SU-DHL-6 (cell line): ENCODE data around the gene FASTKD3.

Experiments used
- H2AFZ ChIP-seq: fragments of 200-600 bp; sonication (generic); 2 replicates; pipeline ENCODE4 v1.6.1; 2014; ENCODE audit warnings: low read depth, mild to moderate bottlenecking, moderate library complexity, mixed read lengths, antibody characterized with exemption, low read length; ENCODE audit not compliant: severe bottlenecking
- H3F3A ChIP-seq: fragments of 200-600 bp; shearing (Covaris generic); 2 replicates; pipeline ENCODE4 v1.6.0; 2016; ENCODE audit warnings: antibody characterized with exemption, mild to moderate bottlenecking; ENCODE audit not compliant: insufficient read depth
- H3K27ac ChIP-seq: fragments of 200-600 bp; sonication (generic); 2 replicates; pipeline ENCODE4 v1.5.1; 2016; ENCODE audit warnings: low read depth, mild to moderate bottlenecking, low read length, moderate library complexity, mixed read lengths
- H3K27me3 ChIP-seq: fragments of 200-600 bp; sonication (generic), shearing (Covaris generic); 2 replicates; pipeline ENCODE4 v1.6.0; 2014; ENCODE audit warnings: mild to moderate bottlenecking, low read length
- H3K36me3 ChIP-seq: fragments of 200-600 bp; sonication (generic); 2 replicates; pipeline ENCODE4 v1.6.1; 2014; ENCODE audit warnings: mild to moderate bottlenecking, low read length, mixed read lengths
- H3K4me2 ChIP-seq: fragments of 300-600, 200-600 bp; shearing (Covaris generic), sonication (generic); 2 replicates; pipeline ENCODE4 v1.6.0; 2014; ENCODE audit warnings: low read length, low read depth, mild to moderate bottlenecking; ENCODE audit not compliant: poor library complexity, severe bottlenecking
- H3K4me3 ChIP-seq: fragments of 200-600 bp; sonication (generic); 2 replicates; pipeline ENCODE4 v1.5.1; 2014; ENCODE audit warnings: antibody characterized with exemption, low read length, mild to moderate bottlenecking, mixed read lengths; ENCODE audit not compliant: insufficient read depth, poor library complexity, severe bottlenecking
- H3K79me2 ChIP-seq: fragments of 200-600 bp; sonication (generic); 2 replicates; pipeline ENCODE4 v1.6.1; 2014; ENCODE audit warnings: mild to moderate bottlenecking, low read length, moderate library complexity; ENCODE audit not compliant: insufficient read depth
- H3K9ac ChIP-seq: fragments of 200-600 bp; sonication (generic); 2 replicates; pipeline ENCODE4 v1.7.0; 2014; ENCODE audit warnings: mild to moderate bottlenecking, low read length
- H3K9me2 ChIP-seq: fragments of 200-600 bp; sonication (generic); replicated peaks from 2 replicates; pipeline ENCODE4 v1.6.1; 2014; ENCODE audit warnings: low read length; ENCODE audit not compliant: insufficient read depth
- H3K9me3 ChIP-seq: fragments of 200-600 bp; sonication (generic); 2 replicates; pipeline ENCODE4 v1.6.1; 2014; ENCODE audit warnings: low read length, mixed read lengths; ENCODE audit not compliant: insufficient read depth
- H4K20me1 ChIP-seq: fragments of 200-600 bp; sonication (generic); 2 replicates; pipeline ENCODE4 v1.6.1; 2014; ENCODE audit warnings: low read depth, mild to moderate bottlenecking, antibody characterized with exemption, low read length, moderate library complexity, mixed read lengths
- CTCF ChIP-seq: fragments of 200-600 bp; sonication (generic); IDR thresholded peaks from one replicate; pipeline ENCODE4 v1.5.1; 2017; ENCODE audit warnings: antibody characterized with exemption, mild to moderate bottlenecking, low read length, moderate library complexity; ENCODE audit not compliant: insufficient read depth, poor library complexity, severe bottlenecking
- EZH2phosphoT487 ChIP-seq: fragments of 200-600 bp; sonication (generic), shearing (Covaris generic); conservative IDR thresholded peaks from 2 replicates; pipeline ENCODE4 v1.6.1; 2018; ENCODE audit warnings: mild to moderate bottlenecking, antibody characterized with exemption, low read length, moderate library complexity, mixed read lengths

The FASTKD3 gene

GRCh38 chr5:7907612-7908011 lies 38.8 kb upstream of the FASTKD3 start:
- no peak overlapping the region for H3K27ac ChIP-seq
- no peaks in the 10 kb centered on the region for H4K20me1 ChIP-seq
- H3K4me2 ChIP-seq, result no peak overlapping the region
- H3K9me3 ChIP-seq, result no peaks in the 10 kb centered on the region
- H3K79me2 ChIP-seq, result no peaks in the 10 kb centered on the region
- H3K9ac ChIP-seq, result no peak overlapping the region
- no peak overlapping the region for H3K4me3 ChIP-seq
- no peaks in the 10 kb centered on the region for H3K27me3 ChIP-seq
- TF ChIP-seq CTCF, result no peak
- TF ChIP-seq EZH2phosphoT487, result no peak
- no peaks in the 10 kb centered on the region; the same call in 1 of the 2 replicates for H3F3A ChIP-seq
- no peak overlapping the region for H2AFZ ChIP-seq
- H3K36me3 ChIP-seq, result peaks cover 47% of the 10 kb centered on the region
- no peaks in the 10 kb centered on the region for H3K9me2 ChIP-seq

DNA sequence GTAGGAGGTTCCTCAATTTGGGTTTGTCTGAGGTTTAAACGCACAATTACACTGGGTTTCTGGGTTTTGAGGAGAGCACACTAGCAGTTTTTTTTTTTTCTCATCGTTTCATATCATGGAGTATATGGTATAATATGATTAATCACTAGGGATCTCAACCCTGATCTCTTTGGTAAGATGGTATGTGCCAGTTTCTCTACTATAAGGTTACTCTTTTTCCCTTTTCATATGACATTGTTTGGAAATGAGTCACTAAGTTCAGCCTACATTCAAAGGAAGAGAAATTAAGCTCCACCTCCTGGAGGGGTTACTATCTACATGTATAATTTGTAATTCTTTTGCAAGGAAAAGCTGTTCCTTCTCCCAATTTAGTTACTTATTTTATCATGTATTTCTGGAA lies 35.3 kb upstream of the FASTKD3 start:
- Histone ChIP-seq H3K27me3 (no peaks in the 10 kb centered on the region), H3F3A (no peaks in the 10 kb centered on the region; the same call in 1 of the 2 replicates), H3K9ac (no peak overlapping the region), H3K4me2 (no peak overlapping the region), H3K79me2 (no peaks in the 10 kb centered on the region), H4K20me1 (no peaks in the 10 kb centered on the region), H3K36me3 (peaks cover 68% of the 10 kb centered on the region), H3K27ac (no peak overlapping the region), H3K4me3 (no peak overlapping the region), H3K9me2 (no peaks in the 10 kb centered on the region), H3K9me3 (no peaks in the 10 kb centered on the region), H2AFZ (no peak overlapping the region)
- TF ChIP-seq EZH2phosphoT487, result no peak
- no peak for TF ChIP-seq CTCF

DNA sequence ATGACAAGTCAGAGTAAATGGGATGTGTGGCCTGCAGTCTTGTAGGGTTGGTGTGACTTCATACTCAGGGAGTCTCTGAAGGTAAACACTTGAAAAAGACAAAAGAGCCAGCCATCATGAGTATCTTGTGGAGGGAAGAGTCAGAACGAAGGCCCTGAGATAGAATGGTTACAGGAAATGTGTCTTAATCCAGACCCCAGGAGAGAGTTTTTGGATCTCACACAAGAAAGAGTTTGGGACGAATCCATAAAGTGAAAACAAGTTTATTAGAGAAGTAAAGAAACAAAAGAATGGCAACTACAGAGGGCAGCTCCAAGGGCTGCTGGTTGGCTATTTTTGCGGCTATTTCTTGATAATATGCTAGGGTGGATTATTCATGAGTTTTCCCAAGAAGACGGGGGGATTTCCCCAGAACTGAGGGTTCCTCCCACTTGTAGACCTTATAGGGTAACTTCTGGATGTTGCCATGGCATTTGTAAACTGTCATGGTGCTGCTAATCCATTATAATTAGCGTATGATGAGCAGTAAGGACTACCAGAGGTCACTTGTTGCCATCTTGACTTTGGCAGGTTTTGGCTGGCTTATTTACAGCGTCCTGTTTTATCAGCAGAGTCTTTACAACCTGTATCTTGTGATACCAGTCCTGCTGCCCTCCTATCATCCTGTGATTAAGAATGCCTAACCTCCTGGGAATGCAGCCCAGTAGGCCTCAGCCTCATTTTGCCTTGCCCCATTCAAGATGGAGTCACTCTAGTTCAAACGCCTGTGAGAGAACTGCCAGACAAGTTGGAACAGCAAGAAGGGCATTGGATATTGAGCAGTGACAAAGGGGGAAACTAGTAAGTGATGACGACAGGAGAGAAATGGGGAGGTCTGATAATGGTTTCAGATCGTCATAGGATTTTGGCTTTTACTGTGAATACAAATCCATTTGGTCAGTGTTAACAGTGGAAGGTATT lies 34.1 kb upstream of the FASTKD3 start:
- Histone ChIP-seq H3K27me3 (no peaks in the 10 kb centered on the region), H3K9me3 (no peaks in the 10 kb centered on the region), H3K27ac (no peak overlapping the region), H4K20me1 (no peaks in the 10 kb centered on the region), H3K4me3 (no peak overlapping the region), H3K4me2 (no peak overlapping the region), H3K9ac (no peak overlapping the region), H3K9me2 (no peaks in the 10 kb centered on the region), H2AFZ (no peak overlapping the region), H3K79me2 (no peaks in the 10 kb centered on the region), H3F3A (no peaks in the 10 kb centered on the region; the same call in 1 of the 2 replicates), H3K36me3 (peaks cover 63% of the 10 kb centered on the region)
- no peak for TF ChIP-seq CTCF
- no peak for TF ChIP-seq EZH2phosphoT487
